Tibial nerve (tissue), 4 donors: ENCODE measurements around the gene DMD.

ENCODE experiments used
- EP300 ChIP-seq, 2 donors: sonication (generic); formaldehyde crosslinking; IDR thresholded peaks; one replicate each; pipeline ENCODE4 v1.6.1; 2017; ENCODE audit warnings: antibody characterized with exemption in 2 of 2, mild to moderate bottlenecking in 1 of 2
- POLR2A ChIP-seq, 2 donors: fragments of 450-650 bp; IDR thresholded peaks; one replicate each; pipeline ENCODE4 v1.6.1; 2017; ENCODE audit warnings: antibody characterized with exemption in 2 of 2, mild to moderate bottlenecking in 2 of 2, moderate library complexity in 2 of 2
- TF ChIP-seq, protein P1 (sequence below), 5 experiments: fragments of 200-600 bp in 3 of 5; fragments of 450-650 bp in 2 of 5; sonication (generic) in 3 of 5; IDR thresholded peaks; one replicate each; pipeline ENCODE4 v1.5.1; 2016 to 2019; ENCODE audit warnings: antibody characterized with exemption in 5 of 5, mild to moderate bottlenecking in 3 of 5, moderate library complexity in 2 of 5

DNA sequence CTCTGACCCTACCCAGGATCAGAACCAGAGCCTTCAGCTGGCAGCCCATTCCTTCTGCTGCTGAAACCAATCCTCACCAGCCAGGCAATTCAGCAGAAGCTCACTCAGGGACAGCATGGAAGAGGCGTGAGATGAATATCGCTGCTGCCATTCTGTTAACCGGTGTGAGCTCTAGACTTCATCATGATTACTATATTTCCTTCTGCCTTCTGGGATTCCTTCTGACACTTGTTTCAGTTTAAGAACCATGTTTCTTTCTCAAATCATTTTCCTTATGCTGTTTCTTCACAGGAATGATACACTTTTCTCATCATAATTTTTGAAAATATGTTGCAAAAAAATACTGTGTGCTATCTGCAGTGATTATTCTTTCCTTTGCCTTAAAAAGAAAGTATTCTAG, 1666.2 kb downstream of the DMD start:
- TF ChIP-seq, protein P1, sequence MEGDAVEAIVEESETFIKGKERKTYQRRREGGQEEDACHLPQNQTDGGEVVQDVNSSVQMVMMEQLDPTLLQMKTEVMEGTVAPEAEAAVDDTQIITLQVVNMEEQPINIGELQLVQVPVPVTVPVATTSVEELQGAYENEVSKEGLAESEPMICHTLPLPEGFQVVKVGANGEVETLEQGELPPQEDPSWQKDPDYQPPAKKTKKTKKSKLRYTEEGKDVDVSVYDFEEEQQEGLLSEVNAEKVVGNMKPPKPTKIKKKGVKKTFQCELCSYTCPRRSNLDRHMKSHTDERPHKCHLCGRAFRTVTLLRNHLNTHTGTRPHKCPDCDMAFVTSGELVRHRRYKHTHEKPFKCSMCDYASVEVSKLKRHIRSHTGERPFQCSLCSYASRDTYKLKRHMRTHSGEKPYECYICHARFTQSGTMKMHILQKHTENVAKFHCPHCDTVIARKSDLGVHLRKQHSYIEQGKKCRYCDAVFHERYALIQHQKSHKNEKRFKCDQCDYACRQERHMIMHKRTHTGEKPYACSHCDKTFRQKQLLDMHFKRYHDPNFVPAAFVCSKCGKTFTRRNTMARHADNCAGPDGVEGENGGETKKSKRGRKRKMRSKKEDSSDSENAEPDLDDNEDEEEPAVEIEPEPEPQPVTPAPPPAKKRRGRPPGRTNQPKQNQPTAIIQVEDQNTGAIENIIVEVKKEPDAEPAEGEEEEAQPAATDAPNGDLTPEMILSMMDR (IDR thresholded peaks at IDR 0.05), result no peak
- TF ChIP-seq POLR2A (IDR thresholded peaks at IDR 0.05) (no peak), EP300 (IDR thresholded peaks at IDR 0.05) (no peak)
